ENCODE results near the gene SLC39A13.

SLC39A13 gene

DNA sequence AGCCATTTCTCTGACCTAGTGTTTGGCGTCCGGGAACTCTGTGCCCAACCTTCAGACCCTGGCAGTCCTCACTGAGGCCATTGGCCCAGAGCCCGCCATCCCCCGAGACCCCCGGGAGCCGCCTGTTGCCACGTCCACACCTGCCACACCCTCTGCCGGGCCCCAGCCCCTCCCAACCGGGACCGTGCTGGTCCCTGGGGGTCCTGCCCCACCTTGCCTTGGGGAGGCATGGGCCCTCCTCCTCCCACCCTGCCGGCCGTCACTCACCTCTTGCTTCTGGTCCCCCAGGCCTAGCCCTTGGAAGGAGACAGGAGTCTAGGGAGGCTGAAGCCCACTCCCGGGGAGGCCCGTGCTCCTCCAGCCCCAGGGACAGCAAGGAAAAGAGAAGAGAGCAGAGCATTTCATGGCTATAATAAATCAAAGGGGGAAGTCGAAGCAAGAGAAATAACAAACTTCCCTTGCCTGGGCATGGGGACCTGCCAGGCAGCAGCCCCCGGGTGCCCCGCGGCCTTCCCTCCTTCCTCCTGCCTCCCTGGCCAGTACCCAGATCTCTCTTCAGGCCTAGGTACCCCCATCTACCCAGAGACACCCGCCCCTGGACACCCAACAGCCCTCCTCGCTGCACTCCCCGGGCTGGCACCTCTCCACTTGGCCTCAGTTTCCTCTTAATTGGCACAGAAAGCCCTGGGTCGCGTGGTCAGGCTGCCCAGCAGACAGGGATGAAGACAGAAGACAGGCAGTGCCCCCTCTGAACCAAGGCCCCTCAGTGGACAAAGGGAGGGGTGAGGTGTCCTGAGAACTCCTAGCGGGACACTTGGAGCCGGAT is 13.0 kb upstream of the SLC39A13 start:
- TF ChIP-seq, protein P1, sequence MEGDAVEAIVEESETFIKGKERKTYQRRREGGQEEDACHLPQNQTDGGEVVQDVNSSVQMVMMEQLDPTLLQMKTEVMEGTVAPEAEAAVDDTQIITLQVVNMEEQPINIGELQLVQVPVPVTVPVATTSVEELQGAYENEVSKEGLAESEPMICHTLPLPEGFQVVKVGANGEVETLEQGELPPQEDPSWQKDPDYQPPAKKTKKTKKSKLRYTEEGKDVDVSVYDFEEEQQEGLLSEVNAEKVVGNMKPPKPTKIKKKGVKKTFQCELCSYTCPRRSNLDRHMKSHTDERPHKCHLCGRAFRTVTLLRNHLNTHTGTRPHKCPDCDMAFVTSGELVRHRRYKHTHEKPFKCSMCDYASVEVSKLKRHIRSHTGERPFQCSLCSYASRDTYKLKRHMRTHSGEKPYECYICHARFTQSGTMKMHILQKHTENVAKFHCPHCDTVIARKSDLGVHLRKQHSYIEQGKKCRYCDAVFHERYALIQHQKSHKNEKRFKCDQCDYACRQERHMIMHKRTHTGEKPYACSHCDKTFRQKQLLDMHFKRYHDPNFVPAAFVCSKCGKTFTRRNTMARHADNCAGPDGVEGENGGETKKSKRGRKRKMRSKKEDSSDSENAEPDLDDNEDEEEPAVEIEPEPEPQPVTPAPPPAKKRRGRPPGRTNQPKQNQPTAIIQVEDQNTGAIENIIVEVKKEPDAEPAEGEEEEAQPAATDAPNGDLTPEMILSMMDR (IDR thresholded peaks at IDR 0.05; ENCODE audit: insufficient read depth, low read depth, low read length, missing control alignments) = no peak
- peak overlapping the region; percentile 58 for H3K4me3 ChIP-seq (ENCODE audit: low read depth, low read length)
- DNase-seq (ENCODE audit: low read depth) = no peak

DNA sequence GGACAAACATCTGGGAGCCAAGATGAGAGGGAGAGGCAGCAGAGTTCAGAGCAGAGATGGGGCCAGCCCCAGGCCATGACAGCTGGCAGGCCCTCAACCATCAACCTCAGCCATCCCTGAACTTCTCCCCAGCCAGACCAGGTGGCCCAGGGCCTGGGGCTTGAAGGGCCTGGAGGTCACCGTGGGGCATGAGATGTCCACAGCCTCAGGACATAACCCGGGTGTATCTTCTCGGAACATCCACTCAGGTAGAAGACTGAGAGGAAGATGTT is 12.4 kb upstream of the SLC39A13 start:
- H3K4me3 ChIP-seq (ENCODE audit: low read depth, low read length) = no peak overlapping the region
- TF ChIP-seq, protein P1 (IDR thresholded peaks at IDR 0.05; ENCODE audit: insufficient read depth, low read depth, low read length, missing control alignments) = no peak

DNA sequence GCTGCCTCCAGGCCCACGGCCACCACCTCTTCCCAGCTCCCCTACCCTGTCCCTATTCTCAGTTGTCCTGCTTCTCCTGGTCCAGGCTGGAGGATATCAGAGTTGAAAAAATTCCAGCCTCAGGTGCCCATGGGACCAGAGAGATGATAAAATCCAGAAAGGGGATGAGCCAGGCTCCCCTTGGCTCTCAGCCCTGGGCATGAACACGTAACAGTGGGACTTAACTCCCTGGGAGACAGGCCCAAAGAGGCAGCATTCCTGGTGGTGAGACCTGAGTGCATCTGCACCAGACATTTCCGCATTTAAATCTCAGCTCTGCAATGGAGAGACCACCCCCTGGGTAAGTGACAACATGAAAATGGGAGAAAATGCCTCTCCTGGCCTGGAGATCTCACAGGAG is 10.4 kb upstream of the SLC39A13 start:
- TF ChIP-seq, protein P1 (IDR thresholded peaks at IDR 0.05; ENCODE audit: insufficient read depth, low read depth, low read length, missing control alignments) = no peak
- no peak overlapping the region for H3K4me3 ChIP-seq (ENCODE audit: low read depth, low read length)
- no peak for DNase-seq (ENCODE audit: low read depth)

More for the DNA sequence above, 12.4 kb upstream of the SLC39A13 start:
- DNase-seq (ENCODE audit: low read depth) = no peak

DNA sequence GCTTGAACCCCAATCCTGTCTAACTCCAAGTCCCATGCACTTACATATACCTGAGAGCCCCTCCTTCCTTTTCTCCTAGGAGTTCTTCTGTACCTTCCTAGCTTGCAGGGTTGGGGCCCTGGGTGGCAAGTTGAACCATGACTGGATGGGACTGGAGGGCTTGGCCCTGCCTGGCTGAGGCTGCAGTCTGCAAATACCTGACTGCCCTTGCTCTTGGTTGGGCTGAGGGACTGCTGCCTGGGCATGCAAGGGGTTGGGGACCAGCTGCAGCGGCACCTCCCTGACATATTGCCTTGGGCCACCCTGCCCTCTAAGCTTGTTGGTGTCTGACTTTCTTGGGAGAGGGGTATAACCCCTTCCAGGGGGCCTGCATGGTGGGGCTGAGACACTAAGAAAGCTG is 9.8 kb upstream of the SLC39A13 start:
- TF ChIP-seq, protein P1 (IDR thresholded peaks at IDR 0.05; ENCODE audit: insufficient read depth, low read depth, low read length, missing control alignments) = no peak
- DNase-seq (ENCODE audit: low read depth) = no peak
- no peak overlapping the region for H3K4me3 ChIP-seq (ENCODE audit: low read depth, low read length)

DNA sequence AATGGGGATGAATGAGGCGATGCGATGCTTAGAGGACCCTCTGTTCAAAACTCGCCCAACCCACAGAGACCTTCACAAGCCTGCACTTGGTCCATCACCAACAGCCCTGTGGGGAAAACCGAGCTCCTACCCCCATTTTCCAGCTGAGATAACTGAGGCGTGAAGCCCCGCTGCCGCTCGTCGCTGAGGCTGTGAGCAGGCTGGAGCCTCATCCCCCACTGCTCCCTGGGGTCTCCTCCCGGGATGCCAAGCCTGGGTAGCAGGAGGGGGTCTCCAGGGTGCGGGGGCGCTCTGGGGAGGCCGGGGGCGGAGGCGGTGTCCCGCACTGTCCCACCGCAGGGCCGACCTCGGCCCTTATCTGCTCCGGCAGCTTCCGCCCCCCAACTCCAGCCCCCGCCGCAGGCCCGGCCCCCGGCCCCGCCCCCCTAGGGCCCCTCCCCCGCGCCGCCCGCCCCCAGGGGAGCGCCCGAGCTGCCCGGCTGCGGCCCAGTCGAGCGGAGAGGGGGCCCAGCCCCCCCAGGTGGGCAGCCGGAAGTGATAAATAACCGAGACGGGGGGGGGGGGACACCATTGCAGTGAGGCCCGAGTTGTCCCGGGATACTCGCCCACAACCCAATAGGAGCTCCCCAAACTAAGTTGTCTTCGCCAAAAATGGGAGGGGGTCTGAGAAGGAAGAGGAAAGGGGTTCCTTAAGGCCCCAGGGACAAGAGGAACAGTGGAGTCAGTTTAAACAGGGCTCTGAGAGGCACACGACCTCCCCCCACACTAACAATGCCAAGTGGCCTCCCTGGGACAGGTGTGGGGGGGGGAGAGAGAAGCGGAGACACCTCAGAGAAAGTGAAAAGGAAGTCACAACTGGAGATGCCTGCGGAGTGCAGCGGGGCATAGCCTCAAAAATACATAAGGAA is 8.3 kb upstream of the SLC39A13 start:
- peak; percentile 59 for DNase-seq (ENCODE audit: low read depth)
- TF ChIP-seq, protein P1 (IDR thresholded peaks at IDR 0.05; ENCODE audit: insufficient read depth, low read depth, low read length, missing control alignments) = no peak
- H3K4me3 ChIP-seq (ENCODE audit: low read depth, low read length) = peak overlapping the region; percentile 78

DNA sequence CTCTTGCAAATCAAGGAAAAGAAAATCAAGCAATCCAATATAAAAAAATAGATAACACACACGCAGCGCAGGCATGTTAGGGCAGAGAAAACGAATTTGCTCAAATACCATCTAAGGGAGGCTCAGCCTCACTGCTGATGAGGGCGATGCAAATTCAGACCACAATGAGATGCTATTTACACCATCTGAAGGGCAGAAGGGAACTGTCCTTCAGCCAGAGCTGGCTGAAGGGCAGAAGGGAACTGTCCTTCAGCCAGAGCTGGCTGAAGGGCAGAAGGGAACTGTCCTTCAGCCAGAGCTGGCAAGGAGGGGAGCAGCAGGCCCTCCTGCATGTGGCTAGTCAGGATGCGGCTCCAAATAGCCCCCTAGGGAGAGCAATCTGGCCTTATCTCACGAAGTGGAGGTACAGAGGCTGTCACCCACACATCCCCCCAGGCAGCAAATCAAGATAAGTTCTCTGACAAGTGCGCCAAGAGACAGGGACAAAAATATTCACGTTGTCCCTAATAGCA is 7.6 kb upstream of the SLC39A13 start:
- peak overlapping the region; percentile 58 for H3K4me3 ChIP-seq (ENCODE audit: low read depth, low read length)
- peak; percentile 71 for DNase-seq (ENCODE audit: low read depth)
- TF ChIP-seq, protein P1 (IDR thresholded peaks at IDR 0.05; ENCODE audit: insufficient read depth, low read depth, low read length, missing control alignments) = no peak

Measured in GM12865 (cell line).